Osteocyte (in vitro differentiated cells): Measurements from ENCODE around the gene UNK. TPM values are rescaled to one million over a fixed set of nuclear protein-coding genes. Genes with fewer than 3 reads are reported as not detected.
A peak's percentile ranks its signal among the peaks of the same experiment; 100 is the strongest.

ENCODE experiments used
- DNase-seq: peaks from one replicate; pipeline ENCODE4 v3.0.0; 2021; ENCODE audit warnings: mixed read lengths; ENCODE audit not compliant: unreplicated experiment; ENCODE audit errors: extremely low spot score
- H3K27ac Mint-ChIP-seq: one replicate; pipeline ENCODE4 v1.8.0; 2021; ENCODE audit warnings: mild to moderate bottlenecking, mixed read lengths; ENCODE audit not compliant: unreplicated experiment
- H3K27me3 Mint-ChIP-seq: one replicate; pipeline ENCODE4 v1.8.0; 2021; ENCODE audit warnings: mixed read lengths; ENCODE audit not compliant: unreplicated experiment
- H3K36me3 Mint-ChIP-seq: one replicate; pipeline ENCODE4 v1.8.0; 2021; ENCODE audit warnings: mixed read lengths; ENCODE audit not compliant: unreplicated experiment
- H3K4me1 Mint-ChIP-seq: one replicate; pipeline ENCODE4 v1.8.0; 2021; ENCODE audit warnings: mixed read lengths; ENCODE audit not compliant: unreplicated experiment
- H3K4me3 Mint-ChIP-seq: one replicate; pipeline ENCODE4 v1.8.0; 2021; ENCODE audit warnings: mild to moderate bottlenecking, moderate library complexity, mixed read lengths; ENCODE audit not compliant: unreplicated experiment
- H3K9me3 Mint-ChIP-seq: one replicate; pipeline ENCODE4 v1.8.0; 2021; ENCODE audit warnings: mixed read lengths; ENCODE audit not compliant: unreplicated experiment
- long read RNA-seq: library from polyadenylated mRNA; unstranded; transcript quantifications from one replicate; pipeline ENCODE4 v2.0.0, GENCODE V29; 2021
- total RNA-seq: library from RNA; stranded (reverse); gene quantifications from 2 replicates; pipeline ENCODE4 v1.2.1, GENCODE V29; 2021
- TF ChIP-seq, protein P1 (sequence below): fragments of 200-600 bp; sonication (generic); IDR thresholded peaks from 2 replicates; pipeline ENCODE4 v1.5.0; 2021; ENCODE audit warnings: antibody characterized with exemption, mild to moderate bottlenecking, moderate library complexity

UNK gene, protein sequence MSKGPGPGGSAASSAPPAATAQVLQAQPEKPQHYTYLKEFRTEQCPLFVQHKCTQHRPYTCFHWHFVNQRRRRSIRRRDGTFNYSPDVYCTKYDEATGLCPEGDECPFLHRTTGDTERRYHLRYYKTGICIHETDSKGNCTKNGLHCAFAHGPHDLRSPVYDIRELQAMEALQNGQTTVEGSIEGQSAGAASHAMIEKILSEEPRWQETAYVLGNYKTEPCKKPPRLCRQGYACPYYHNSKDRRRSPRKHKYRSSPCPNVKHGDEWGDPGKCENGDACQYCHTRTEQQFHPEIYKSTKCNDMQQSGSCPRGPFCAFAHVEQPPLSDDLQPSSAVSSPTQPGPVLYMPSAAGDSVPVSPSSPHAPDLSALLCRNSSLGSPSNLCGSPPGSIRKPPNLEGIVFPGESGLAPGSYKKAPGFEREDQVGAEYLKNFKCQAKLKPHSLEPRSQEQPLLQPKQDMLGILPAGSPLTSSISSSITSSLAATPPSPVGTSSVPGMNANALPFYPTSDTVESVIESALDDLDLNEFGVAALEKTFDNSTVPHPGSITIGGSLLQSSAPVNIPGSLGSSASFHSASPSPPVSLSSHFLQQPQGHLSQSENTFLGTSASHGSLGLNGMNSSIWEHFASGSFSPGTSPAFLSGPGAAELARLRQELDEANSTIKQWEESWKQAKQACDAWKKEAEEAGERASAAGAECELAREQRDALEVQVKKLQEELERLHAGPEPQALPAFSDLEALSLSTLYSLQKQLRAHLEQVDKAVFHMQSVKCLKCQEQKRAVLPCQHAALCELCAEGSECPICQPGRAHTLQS
- total RNA-seq, result 35.1 and 38.2 TPM in 2 replicates
- long read RNA-seq, transcript UNK-202 (4 exons, 1,312 nt), result major isoform, 36 of 45 reads
- long read RNA-seq, partial matches to known transcripts, result 1 of 45 reads
- long read RNA-seq, other reads (novel, unspliced or antisense), result 7 of 45 reads

GRCh38 chr17:75784473-75785015 lies at the start of gene UNK:
Gene UNK, plus strand, starts transcription at chr17:75784806. Its CDS starts 75 bp downstream, at chr17:75784881.
- H3K4me1 Mint-ChIP-seq, result peaks cover 46% of the 10 kb centered on the region
- no peaks in the 10 kb centered on the region for H3K9me3 Mint-ChIP-seq
- peak; percentile 99 for DNase-seq
- peak within 1 kb of the TSS; percentile 99 for H3K27ac Mint-ChIP-seq
- H3K36me3 Mint-ChIP-seq, result peaks cover 2% of the 10 kb centered on the region
- TF ChIP-seq, protein P1, sequence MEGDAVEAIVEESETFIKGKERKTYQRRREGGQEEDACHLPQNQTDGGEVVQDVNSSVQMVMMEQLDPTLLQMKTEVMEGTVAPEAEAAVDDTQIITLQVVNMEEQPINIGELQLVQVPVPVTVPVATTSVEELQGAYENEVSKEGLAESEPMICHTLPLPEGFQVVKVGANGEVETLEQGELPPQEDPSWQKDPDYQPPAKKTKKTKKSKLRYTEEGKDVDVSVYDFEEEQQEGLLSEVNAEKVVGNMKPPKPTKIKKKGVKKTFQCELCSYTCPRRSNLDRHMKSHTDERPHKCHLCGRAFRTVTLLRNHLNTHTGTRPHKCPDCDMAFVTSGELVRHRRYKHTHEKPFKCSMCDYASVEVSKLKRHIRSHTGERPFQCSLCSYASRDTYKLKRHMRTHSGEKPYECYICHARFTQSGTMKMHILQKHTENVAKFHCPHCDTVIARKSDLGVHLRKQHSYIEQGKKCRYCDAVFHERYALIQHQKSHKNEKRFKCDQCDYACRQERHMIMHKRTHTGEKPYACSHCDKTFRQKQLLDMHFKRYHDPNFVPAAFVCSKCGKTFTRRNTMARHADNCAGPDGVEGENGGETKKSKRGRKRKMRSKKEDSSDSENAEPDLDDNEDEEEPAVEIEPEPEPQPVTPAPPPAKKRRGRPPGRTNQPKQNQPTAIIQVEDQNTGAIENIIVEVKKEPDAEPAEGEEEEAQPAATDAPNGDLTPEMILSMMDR, result no peak
- peak within 1 kb of the TSS; percentile 85 for H3K4me3 Mint-ChIP-seq
- no peaks in the 10 kb centered on the region for H3K27me3 Mint-ChIP-seq

GRCh38 chr17:75736173-75736835 lies 48.3 kb upstream of the UNK start:
- TF ChIP-seq, protein P1, result no peak
- no peaks in the 10 kb centered on the region for H3K27me3 Mint-ChIP-seq
- H3K27ac Mint-ChIP-seq, result no peak overlapping the region
- no peaks in the 10 kb centered on the region for H3K9me3 Mint-ChIP-seq
- DNase-seq, result no peak
- H3K4me3 Mint-ChIP-seq, result no peak overlapping the region
- H3K36me3 Mint-ChIP-seq, result peaks cover 59% of the 10 kb centered on the region
- peaks cover 8% of the 10 kb centered on the region for H3K4me1 Mint-ChIP-seq

- Mint-ChIP-seq H3K9me3 (no peaks in the 10 kb centered on the region), H3K4me1 (peaks cover 8% of the 10 kb centered on the region), H3K27me3 (no peaks in the 10 kb centered on the region), H3K27ac (no peak overlapping the region), H3K4me3 (no peak overlapping the region), H3K36me3 (peaks cover 49% of the 10 kb centered on the region)
- TF ChIP-seq, protein P1, result no peak
- no peak for DNase-seq
Observed at GRCh38 chr17:75737133-75737962, 47.3 kb upstream of the UNK start.

DNA sequence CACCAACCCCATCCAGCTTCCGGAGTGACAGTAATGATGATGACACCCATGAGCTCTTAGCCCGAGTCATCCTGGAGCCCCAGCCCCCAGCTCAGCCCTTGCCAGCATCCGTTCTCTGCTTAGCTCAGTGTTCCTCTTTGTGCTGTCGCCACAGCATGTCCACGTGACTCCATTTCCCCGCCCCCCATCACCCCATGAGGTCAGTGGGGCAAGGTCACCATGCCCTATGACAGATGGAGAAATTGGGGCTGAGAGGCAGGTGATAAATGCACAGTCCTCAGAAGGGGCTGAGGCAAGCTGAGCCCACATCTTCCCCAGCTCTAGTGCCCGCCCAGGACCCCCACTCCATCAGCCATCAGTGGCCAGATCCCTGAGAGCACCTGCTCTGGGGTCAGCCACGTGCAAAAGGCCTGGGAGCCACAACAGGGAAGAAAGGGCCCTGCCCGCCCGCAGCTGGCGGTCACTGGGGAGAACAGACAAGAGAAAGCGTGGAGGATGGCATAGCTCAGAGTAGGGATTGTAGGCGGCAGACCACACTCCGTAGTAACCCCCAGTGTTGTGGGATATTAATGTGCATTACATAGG lies 46.3 kb upstream of the UNK start:
- Mint-ChIP-seq H3K27ac (no peak overlapping the region), H3K4me3 (no peak overlapping the region), H3K36me3 (peaks cover 48% of the 10 kb centered on the region)

More for the DNA sequence above, 46.3 kb upstream of the UNK start:
- no peak for DNase-seq
- H3K4me1 Mint-ChIP-seq, result peaks cover 7% of the 10 kb centered on the region
- H3K27me3 Mint-ChIP-seq, result no peaks in the 10 kb centered on the region
- H3K9me3 Mint-ChIP-seq, result no peaks in the 10 kb centered on the region
- TF ChIP-seq, protein P1, result no peak
